BJ (cell line): ENCODE results near the gene AJAP1. TPM values are rescaled to one million over a fixed set of nuclear protein-coding genes. Genes with fewer than 3 reads are reported as not detected.

ENCODE experiments used
- CTCF ChIA-PET: fragments of 350-600 bp; formaldehyde crosslinking; extraction: SDS; loops from one replicate; lab custom pipeline; 2021; ENCODE audit warnings: antibody characterized with exemption, inconsistent platforms; lab: Yijun Ruan, JAX
- POLR2A ChIA-PET: fragments of 300-600 bp; sonication (Branson Sonifier 250); formaldehyde crosslinking; extraction: SDS; loops from one replicate; lab custom pipeline; 2021; ENCODE audit warnings: antibody characterized with exemption; lab: Charles Lee
- DNase-seq: peaks from one replicate; pipeline ENCODE4 v3.0.0-alpha.2; 2011; ENCODE audit warnings: low read depth
- H3K27me3 ChIP-seq: 2 replicates; pipeline ENCODE4 v1.6.0; 2011; ENCODE audit warnings: low read length; ENCODE audit not compliant: control insufficient read depth, insufficient read depth
- H3K36me3 ChIP-seq: 2 replicates; pipeline ENCODE4 v1.5.1; 2011; ENCODE audit warnings: low read length; ENCODE audit not compliant: control insufficient read depth, insufficient read depth
- H3K4me3 ChIP-seq: 2 replicates; pipeline ENCODE4 v1.5.1; 2011; ENCODE audit warnings: low read depth, mild to moderate bottlenecking, control low read depth, low read length
- CTCF ChIP-seq: IDR thresholded peaks from 2 replicates; pipeline ENCODE4 v1.5.1; 2011; ENCODE audit warnings: low read depth, mild to moderate bottlenecking, control low read depth, inconsistent platforms, low read length, moderate library complexity; ENCODE audit not compliant: insufficient read depth
- polyA plus RNA-seq: library from polyadenylated mRNA; depleted of rRNA; stranded (reverse); fragments of >200 nt; gene quantifications from 2 replicates; pipeline ENCODE4 v1.2.3, GENCODE V29; 2011

Gene AJAP1
- polyA plus RNA-seq, 1 experiment: 0.80 TPM

- Histone ChIP-seq H3K27me3 (no peaks in the 10 kb centered on the region), H3K4me3 (no peak overlapping the region), H3K36me3 (no peaks in the 10 kb centered on the region)
- no peak for TF ChIP-seq CTCF
- POLR2A ChIA-PET: no interaction called here
- CTCF ChIA-PET: no interaction called here
- DNase-seq: no peak
Measured at GRCh38 chr1:4837031-4837600, 182.7 kb downstream of the AJAP1 start.

- POLR2A ChIA-PET: no interaction called here
- H3K27me3 ChIP-seq: no peaks in the 10 kb centered on the region
- H3K4me3 ChIP-seq: no peak overlapping the region
- no peaks in the 10 kb centered on the region for H3K36me3 ChIP-seq
- CTCF ChIA-PET: no interaction called here
- DNase-seq: no peak
- TF ChIP-seq CTCF: no peak
Measured at GRCh38 chr1:4837752-4838151, 183.3 kb downstream of the AJAP1 start.

- Histone ChIP-seq H3K4me3 (no peak overlapping the region), H3K27me3 (no peaks in the 10 kb centered on the region), H3K36me3 (no peaks in the 10 kb centered on the region)
- CTCF ChIA-PET: no interaction called here
- POLR2A ChIA-PET: no interaction called here
- DNase-seq: no peak
- TF ChIP-seq CTCF: no peak
Measured at GRCh38 chr1:4838231-4838630, 183.8 kb downstream of the AJAP1 start.
